ENCODE results near the gene CCN2.

CCN2 gene

DNA sequence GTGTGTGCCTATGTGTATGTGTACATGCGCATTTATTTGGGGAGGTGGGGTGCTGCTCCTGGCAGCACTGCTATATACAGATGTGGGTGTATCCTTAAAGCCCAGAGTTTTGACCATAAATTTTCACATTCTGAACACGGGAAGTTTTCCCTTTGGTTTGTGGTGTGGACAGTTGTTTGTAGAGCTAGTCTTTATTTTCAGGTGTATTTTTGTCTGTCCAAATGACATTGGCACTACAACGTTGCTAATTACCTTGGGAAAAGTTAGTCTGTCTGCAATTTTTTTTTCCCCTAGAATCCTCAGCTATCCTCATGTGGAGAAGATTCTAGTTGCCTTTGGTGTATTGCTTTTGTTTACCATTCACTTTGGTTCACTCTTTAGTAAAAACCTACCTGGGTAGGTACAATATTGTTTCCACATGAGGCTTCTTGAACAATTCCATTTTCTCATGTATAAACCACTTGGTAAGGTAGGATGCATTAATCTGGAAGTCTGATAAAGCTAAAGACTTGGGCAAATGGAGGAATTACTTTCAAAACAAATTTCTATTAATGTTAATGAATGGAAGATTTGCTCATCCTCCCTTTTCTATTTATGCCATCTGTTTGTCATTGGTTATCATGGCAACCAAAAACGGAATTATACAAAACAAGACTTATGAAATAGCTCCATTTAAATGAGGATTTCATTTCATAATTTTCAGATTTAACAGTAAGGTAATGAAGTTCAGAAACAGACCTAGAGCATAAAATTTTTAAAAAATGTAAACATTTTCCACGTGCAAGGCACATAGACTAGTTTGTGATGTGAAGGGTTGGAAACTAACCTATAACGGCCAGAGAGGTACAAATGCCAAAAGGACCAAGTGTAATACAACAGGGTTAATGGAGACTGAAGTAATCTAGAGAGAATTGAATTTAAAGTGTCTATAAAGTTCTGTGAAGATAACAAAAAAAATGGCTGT is 3.9 kb downstream of the CCN2 start:
- no peak for DNase-seq (ENCODE audit: extremely low spot score)
- ChIA-PET CTCF (interaction anchor here (1.5 to 1.8 kb wide), 3 partner anchors 11 to 16 kb away, joined by 3 to 6 read pairs (median 5); no protein-coding TSS in a partner anchor), POLR2A (no interaction called here)
- TF ChIP-seq, protein P1, sequence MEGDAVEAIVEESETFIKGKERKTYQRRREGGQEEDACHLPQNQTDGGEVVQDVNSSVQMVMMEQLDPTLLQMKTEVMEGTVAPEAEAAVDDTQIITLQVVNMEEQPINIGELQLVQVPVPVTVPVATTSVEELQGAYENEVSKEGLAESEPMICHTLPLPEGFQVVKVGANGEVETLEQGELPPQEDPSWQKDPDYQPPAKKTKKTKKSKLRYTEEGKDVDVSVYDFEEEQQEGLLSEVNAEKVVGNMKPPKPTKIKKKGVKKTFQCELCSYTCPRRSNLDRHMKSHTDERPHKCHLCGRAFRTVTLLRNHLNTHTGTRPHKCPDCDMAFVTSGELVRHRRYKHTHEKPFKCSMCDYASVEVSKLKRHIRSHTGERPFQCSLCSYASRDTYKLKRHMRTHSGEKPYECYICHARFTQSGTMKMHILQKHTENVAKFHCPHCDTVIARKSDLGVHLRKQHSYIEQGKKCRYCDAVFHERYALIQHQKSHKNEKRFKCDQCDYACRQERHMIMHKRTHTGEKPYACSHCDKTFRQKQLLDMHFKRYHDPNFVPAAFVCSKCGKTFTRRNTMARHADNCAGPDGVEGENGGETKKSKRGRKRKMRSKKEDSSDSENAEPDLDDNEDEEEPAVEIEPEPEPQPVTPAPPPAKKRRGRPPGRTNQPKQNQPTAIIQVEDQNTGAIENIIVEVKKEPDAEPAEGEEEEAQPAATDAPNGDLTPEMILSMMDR (IDR thresholded peaks at IDR 0.05; ENCODE audit: control extremely low read depth, extremely low read depth, low read depth, missing control alignments) = no peak

DNA sequence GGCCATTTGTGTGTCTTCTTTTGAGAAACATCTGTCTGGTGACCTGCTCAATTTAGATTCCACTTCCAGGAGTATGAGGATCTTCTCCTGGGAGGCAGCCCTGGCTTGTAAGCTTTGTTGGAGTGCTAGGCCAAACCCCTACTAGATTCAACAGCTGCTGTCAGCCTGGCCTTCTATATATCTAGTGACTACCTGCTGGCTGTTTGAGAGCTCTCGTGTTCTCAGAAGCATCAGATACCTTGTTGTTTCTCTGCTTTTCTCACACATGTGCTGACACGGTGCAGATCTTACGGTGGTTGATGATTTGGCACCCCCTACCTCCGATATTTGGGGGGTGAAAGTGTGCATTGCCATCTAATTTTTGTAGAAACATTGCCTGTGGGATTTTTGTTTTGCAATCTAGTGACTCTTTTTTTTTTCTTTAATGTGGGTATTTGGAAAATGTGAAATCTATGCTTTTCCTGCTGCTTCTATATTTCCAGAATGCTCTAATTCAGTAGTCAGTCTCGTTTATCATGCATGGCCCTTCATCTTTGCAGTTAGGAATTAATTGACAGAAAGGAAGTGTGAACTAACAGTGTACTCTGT is 4.7 kb downstream of the CCN2 start:
- no peak for DNase-seq (ENCODE audit: extremely low spot score)
- ChIA-PET POLR2A (no interaction called here), CTCF (interaction anchor here (1.5 kb wide), 2 partner anchors 12 to 16 kb away, joined by 3 to 5 read pairs; no protein-coding TSS in a partner anchor)
- TF ChIP-seq, protein P1 (IDR thresholded peaks at IDR 0.05; ENCODE audit: control extremely low read depth, extremely low read depth, low read depth, missing control alignments) = no peak

DNA sequence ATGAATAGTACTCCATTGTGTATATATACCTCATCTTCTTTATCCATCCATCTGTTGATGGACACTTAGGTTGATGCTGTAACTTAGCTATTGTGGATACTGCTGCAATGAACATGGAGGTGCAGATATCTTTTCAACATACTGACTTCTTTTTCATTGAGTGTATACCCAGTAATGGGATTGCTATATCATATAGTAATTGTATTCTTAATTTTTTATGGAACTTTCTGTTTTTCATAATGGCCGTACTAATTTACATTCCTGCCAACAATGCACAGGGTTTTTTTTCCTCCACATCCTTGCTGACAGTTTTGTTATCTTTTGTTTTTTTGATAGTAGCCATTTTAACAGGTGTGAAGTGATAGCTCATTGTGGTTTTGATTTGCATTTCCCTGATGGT is 5.2 kb downstream of the CCN2 start:
- POLR2A ChIA-PET = no interaction called here

DNA sequence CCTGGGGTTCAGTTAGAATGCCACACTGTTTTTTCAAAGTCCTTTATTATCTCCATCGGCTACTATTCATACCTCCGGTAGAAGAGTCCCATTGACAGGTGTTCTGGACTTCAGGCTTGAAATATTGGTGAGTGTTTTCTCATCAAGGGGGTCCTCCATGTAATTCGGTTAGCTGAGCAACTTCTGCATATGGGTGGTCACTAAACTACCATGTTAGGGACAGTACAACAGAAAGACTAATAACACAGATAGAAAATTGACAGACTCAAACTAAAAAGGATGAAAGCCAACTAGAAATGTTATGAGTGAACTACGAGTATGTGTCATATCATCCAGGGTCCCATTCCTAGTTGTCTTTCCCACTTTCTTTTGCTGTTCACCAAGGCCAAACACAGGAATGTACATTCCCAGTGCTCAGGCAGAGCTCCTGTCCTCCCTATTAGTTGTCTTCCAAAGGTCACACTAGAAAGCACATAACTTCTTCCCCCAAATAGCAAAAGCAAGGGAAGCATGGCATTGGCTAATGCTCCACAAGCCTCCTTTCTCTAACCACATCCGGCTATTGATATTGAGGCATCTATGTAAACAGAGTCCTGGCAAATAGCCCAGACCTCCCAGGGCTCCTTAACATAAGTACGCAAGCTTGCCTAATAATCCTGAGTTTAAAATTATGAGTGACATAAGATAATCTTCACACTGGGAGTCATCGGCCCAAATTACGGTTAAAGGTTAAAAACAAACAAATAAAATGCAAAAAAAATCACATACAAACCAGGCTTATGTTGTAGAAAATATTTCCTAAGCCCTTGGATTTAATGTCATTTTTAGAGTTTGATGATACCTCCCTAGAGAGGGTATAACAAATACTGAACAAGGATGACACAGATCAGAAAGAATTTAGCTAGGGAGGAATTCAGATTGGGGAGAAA is 13.2 kb downstream of the CCN2 start:
- no peak for DNase-seq (ENCODE audit: extremely low spot score)
- ChIA-PET POLR2A (no interaction called here), CTCF (interaction anchor here (0.7 kb wide), 1 partner anchor 23 kb away, joined by 3 read pairs; no protein-coding TSS in a partner anchor)
- TF ChIP-seq, protein P1 (IDR thresholded peaks at IDR 0.05; ENCODE audit: control extremely low read depth, extremely low read depth, low read depth, missing control alignments) = no peak

More for the DNA sequence above, 5.2 kb downstream of the CCN2 start:
- TF ChIP-seq, protein P1 (IDR thresholded peaks at IDR 0.05; ENCODE audit: control extremely low read depth, extremely low read depth, low read depth, missing control alignments) = no peak
- CTCF ChIA-PET = interaction anchor here (1.5 kb wide), 1 partner anchor 15 kb away, joined by 5 read pairs; no protein-coding TSS in a partner anchor
- no peak for DNase-seq (ENCODE audit: extremely low spot score)

DNA sequence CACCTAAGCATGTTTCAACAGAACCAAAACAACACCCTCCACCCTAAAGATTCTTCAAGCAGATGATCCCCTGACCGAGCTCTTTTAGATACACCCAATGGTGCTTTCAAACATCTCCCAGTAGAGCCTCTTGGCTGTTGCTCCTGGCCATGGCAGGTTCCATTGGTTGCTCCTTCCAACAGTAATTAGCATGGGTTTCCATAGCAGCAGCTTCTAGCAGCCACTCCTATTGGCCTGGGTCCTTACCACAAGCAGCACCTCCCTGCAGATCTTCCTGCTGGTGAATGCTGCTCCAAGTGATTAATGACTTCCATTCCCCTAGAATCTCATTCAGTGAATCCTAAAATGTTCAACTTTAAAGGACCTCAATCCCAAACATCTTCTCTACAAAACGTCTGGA is 13.9 kb downstream of the CCN2 start:
- CTCF ChIA-PET = interaction anchor here (0.7 kb wide), 1 partner anchor 23 kb away, joined by 3 read pairs; no protein-coding TSS in a partner anchor
- POLR2A ChIA-PET = no interaction called here
- TF ChIP-seq, protein P1 (IDR thresholded peaks at IDR 0.05; ENCODE audit: control extremely low read depth, extremely low read depth, low read depth, missing control alignments) = no peak
- no peak for DNase-seq (ENCODE audit: extremely low spot score)

All from GM10248 (cell line).